Esophagus (tissue), 2 donors: ENCODE results near the gene ANTXRL. TPM values are rescaled to one million over a fixed set of nuclear protein-coding genes. Genes with fewer than 3 reads are reported as not detected.
A peak's percentile ranks its signal among the peaks of the same experiment; 100 is the strongest.
"Not testable (repeated sequence)": the region's sequence is repeated elsewhere in the genome, so short reads cannot be mapped to it uniquely, and the experiment has no call there.

ENCODE experiments used
- H3K27ac ChIP-seq, 2 donors: one replicate each; pipeline ENCODE4 v1.5.1; 2013; ENCODE audit warnings: low read depth in 2 of 2, mild to moderate bottlenecking in 2 of 2, inconsistent platforms in 1 of 2, low read length in 1 of 2, moderate library complexity in 1 of 2
- H3K27me3 ChIP-seq, 2 donors: one replicate each; pipeline ENCODE4 v1.6.1; 2013; ENCODE audit warnings: low read length in 2 of 2, control low read depth in 1 of 2, mild to moderate bottlenecking in 1 of 2; ENCODE audit not compliant: insufficient read depth in 2 of 2, control insufficient read depth in 1 of 2
- H3K36me3 ChIP-seq, 2 donors: one replicate each; pipeline ENCODE4 v1.6.1; 2013; ENCODE audit warnings: low read length in 1 of 2; ENCODE audit not compliant: control insufficient read depth in 2 of 2, insufficient read depth in 2 of 2
- H3K4me1 ChIP-seq, 2 donors: one replicate each; pipeline ENCODE4 v1.6.1; 2013; ENCODE audit warnings: low read length in 1 of 2; ENCODE audit not compliant: control insufficient read depth in 2 of 2, insufficient read depth in 2 of 2
- H3K4me3 ChIP-seq, 2 donors: one replicate each; pipeline ENCODE4 v1.5.1; 2013; ENCODE audit warnings: low read length in 2 of 2, mild to moderate bottlenecking in 2 of 2, low read depth in 1 of 2, moderate library complexity in 1 of 2
- H3K9me3 ChIP-seq, 2 donors: one replicate each; pipeline ENCODE4 v1.6.1; 2013; ENCODE audit warnings: mild to moderate bottlenecking in 2 of 2, low read depth in 1 of 2, low read length in 1 of 2, moderate library complexity in 1 of 2; ENCODE audit not compliant: control insufficient read depth in 2 of 2, insufficient read depth in 1 of 2
- WGBS, 2 donors: extraction: QIAGEN DNeasy Blood & Tissue Kit; methylation state at CpG; one replicate each; pipeline ENCODE4 v1.1.7; 2013; 5-methylcytosine and 5-hydroxymethylcytosine counted together
- polyA plus RNA-seq, 2 donors: library from polyadenylated mRNA; stranded (reverse); fragments of 200-250 nt; gene quantifications; one replicate each; pipeline ENCODE4 v1.2.3, GENCODE V29; 2013
- donor health status: healthy with polysubstance abuse.
- donor health status: Bipolar disorder and iron deficiency.

Gene ANTXRL
- polyA plus RNA-seq, 2 donors = 0.12 TPM; not detected in 1

- no peak overlapping the region for H3K4me3 ChIP-seq
- no peaks in the 10 kb centered on the region for H3K27me3 ChIP-seq
- H3K36me3 ChIP-seq = no peaks in the 10 kb centered on the region
- no peaks in the 10 kb centered on the region for H3K9me3 ChIP-seq
- WGBS, 2 donors = 88 to 89% methylated on average over 8 of the region's 8 CpGs
- peaks cover 3 to 18% of the 10 kb centered on the region in 2 donors for H3K4me1 ChIP-seq
- H3K27ac ChIP-seq = no peak overlapping the region
Observed at GRCh38 chr10:46314071-46314470, 27.3 kb downstream of the ANTXRL start.

DNA sequence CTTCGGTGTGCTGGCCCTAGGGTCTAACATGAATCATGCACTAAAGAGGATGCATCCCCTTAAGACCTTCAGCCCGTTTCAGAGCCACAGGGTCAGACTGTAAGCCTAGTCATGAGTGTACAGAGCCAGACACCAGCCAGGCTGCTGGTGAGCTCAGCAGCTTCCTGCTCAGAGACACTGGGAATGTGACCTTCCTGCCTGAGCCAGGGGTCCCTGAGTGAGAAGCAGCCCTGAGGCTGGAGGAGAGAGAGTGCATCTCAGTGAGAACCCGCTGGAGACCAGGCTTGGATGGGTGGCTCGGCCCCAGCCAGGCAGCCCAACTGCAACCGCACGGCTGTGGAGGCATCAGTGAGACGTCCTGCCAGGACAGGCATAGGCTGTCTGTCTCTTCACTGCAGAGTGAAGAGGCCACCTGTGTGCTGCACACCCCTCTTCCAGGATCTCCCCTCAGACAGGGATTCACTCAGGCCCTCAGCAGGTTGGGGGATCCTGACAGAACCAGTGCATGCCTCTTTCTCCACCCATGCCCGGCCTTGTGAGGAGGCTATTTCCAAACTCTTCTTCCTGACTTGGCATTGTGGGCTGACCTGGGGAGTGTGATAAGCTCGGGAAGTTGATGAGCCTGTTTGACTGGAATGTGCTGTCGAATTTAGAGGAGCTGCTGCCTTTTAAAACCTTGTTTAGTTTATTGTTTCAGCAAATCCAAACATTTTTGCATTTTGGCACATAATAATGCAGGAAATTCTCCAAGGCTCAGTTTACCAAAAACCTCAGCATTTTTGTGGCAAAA is 28.5 kb downstream of the ANTXRL start:
- WGBS, 2 donors = 46 to 50% methylated on average over 10 of the region's 10 CpGs
- not testable (repeated sequence) for H3K36me3 ChIP-seq, H3K27me3 ChIP-seq, H3K9me3 ChIP-seq, H3K4me3 ChIP-seq
- Histone ChIP-seq H3K4me1 (peaks cover 3 to 18% of the 10 kb centered on the region in 2 donors), H3K27ac (peak overlapping the region in 1 of 2 donors; percentile 29)

DNA sequence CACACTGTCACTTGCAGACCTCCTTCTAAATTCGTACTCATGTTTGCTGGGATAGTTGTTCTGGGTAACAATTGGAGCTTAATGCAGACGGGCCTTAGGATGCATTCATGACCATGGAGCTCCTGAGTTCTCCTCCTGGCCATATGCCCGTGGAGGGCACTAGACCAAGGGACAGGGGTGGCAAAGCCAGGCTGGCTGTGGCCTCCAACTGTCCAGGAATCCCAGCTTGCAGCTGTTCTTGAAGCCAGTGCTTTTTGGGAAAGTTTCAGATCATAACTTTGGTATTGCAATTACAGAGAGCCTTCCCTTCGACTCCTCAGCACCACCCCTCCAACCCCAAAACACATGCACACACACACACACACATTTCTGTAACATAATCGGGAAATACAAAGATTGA is 30.6 kb downstream of the ANTXRL start:
- Histone ChIP-seq H3K4me1 (peaks cover 0 to 9% of the 10 kb centered on the region in 2 donors), H3K4me3 (no peak overlapping the region), H3K27ac (no peak overlapping the region), H3K36me3 (no peaks in the 10 kb centered on the region), H3K27me3 (no peaks in the 10 kb centered on the region), H3K9me3 (no peaks in the 10 kb centered on the region)
- WGBS, 2 donors = 68 to 81% methylated on average over 5 of the region's 5 CpGs

GRCh38 chr10:46317889-46318288 is 31.1 kb downstream of the ANTXRL start:
- Histone ChIP-seq H3K4me3 (no peak overlapping the region), H3K36me3 (no peaks in the 10 kb centered on the region), H3K27ac (no peak overlapping the region), H3K9me3 (no peaks in the 10 kb centered on the region), H3K4me1 (peaks cover 0 to 9% of the 10 kb centered on the region in 2 donors), H3K27me3 (no peaks in the 10 kb centered on the region)
- 95 to 97% methylated on average over 2 of the region's 2 CpGs for WGBS, 2 donors

GRCh38 chr10:46318799-46319198 is 32.0 kb downstream of the ANTXRL start:
- WGBS, 2 donors = 73 to 79% methylated on average over 4 of the region's 4 CpGs

GRCh38 chr10:46319389-46319788 is 32.6 kb downstream of the ANTXRL start:
- no peak overlapping the region for H3K27ac ChIP-seq
- no peaks in the 10 kb centered on the region for H3K27me3 ChIP-seq
- H3K9me3 ChIP-seq = no peaks in the 10 kb centered on the region
- H3K36me3 ChIP-seq = no peaks in the 10 kb centered on the region
- H3K4me3 ChIP-seq = no peak overlapping the region
- 81 to 83% methylated on average over 3 of the region's 3 CpGs for WGBS, 2 donors
- peaks cover 0 to 9% of the 10 kb centered on the region in 2 donors for H3K4me1 ChIP-seq

More at GRCh38 chr10:46318799-46319198, 32.0 kb downstream of the ANTXRL start:
- Histone ChIP-seq H3K9me3 (no peaks in the 10 kb centered on the region), H3K36me3 (no peaks in the 10 kb centered on the region), H3K27me3 (no peaks in the 10 kb centered on the region), H3K4me3 (no peak overlapping the region), H3K4me1 (peaks cover 0 to 9% of the 10 kb centered on the region in 2 donors), H3K27ac (no peak overlapping the region)

GRCh38 chr10:46321770-46322169 is 35.0 kb downstream of the ANTXRL start:
- Histone ChIP-seq H3K4me1 (no peaks in the 10 kb centered on the region), H3K36me3 (no peaks in the 10 kb centered on the region), H3K4me3 (no peak overlapping the region), H3K9me3 (no peaks in the 10 kb centered on the region), H3K27me3 (no peaks in the 10 kb centered on the region), H3K27ac (no peak overlapping the region)
- 92 to 95% methylated on average over 4 of the region's 4 CpGs for WGBS, 2 donors

DNA sequence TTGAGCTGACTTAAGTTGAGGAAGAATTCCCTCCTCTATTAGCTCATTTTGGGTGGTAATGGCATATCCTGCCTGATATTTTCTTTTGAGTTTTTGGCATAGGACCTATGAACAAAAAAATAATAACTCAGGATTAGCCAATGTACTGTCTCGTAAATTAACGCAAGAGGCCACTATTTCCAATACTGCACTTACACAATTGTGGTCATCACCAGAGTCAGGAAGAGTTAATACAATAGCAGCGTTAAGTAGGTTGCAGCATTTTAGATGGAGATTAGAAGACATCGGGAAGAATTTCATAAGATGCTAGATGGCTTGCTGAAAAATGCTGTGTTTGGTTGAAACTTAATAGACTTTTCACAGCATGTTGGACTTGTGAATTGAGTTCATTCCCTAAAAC is 36.4 kb downstream of the ANTXRL start:
- Histone ChIP-seq H3K4me1 (no peaks in the 10 kb centered on the region), H3K36me3 (no peaks in the 10 kb centered on the region), H3K4me3 (no peak overlapping the region), H3K27ac (no peak overlapping the region), H3K9me3 (no peaks in the 10 kb centered on the region), H3K27me3 (no peaks in the 10 kb centered on the region)
- WGBS, 2 donors = 90 to 93% methylated on average over 4 of the region's 4 CpGs

DNA sequence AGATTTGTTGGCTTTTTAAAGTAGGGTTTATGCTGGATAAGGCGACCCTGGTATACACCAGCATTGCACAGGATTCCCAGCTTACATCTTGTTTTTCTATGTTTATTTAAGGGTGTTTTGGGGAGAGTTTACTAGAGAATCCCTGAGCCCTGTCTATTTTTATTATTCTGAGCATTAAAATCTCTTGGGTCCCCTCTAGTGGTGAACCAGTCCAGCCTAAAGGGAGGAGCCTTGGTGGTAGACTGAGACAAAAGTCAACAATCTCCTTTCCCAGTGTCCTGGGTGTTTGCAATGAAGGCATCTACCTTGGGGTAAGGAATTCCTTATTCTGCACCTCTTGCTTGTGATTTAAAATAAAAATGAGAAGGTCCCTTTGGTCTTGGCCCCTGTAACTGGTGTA is 38.2 kb downstream of the ANTXRL start:
- H3K36me3 ChIP-seq = no peaks in the 10 kb centered on the region
- WGBS, 2 donors = 90 to 91% methylated on average over 1 of the region's 1 CpG
- no peaks in the 10 kb centered on the region for H3K27me3 ChIP-seq
- no peak overlapping the region for H3K27ac ChIP-seq
- no peaks in the 10 kb centered on the region for H3K4me1 ChIP-seq
- no peaks in the 10 kb centered on the region for H3K9me3 ChIP-seq
- no peak overlapping the region for H3K4me3 ChIP-seq

DNA sequence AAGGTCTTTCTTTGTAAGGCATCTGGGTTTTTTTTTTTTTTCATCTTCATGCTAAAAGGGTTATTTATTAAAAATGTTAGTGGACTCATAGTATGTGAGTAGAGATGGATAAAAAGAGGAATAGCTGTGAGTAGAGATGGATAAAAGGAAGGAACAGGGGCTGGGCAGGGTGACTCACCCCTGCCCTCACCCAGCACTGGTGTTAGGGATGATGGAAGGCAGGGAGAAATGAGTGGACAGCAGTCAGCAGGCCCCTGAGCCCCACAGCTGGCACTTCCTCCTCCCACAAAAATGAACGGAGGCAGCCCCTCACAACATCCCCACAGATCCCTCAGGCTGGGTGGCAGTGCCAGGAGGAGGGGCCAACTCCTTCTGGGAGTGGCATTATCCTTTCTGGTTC is 39.3 kb downstream of the ANTXRL start:
- no peaks in the 10 kb centered on the region for H3K27me3 ChIP-seq
- H3K27ac ChIP-seq = no peak overlapping the region
- H3K9me3 ChIP-seq = no peaks in the 10 kb centered on the region
- H3K4me1 ChIP-seq = no peaks in the 10 kb centered on the region
- 42% methylated on average over 1 of the region's 1 CpG; no CpG with 5 or more reads in 1 of the 2 donors for WGBS, 2 donors
- H3K4me3 ChIP-seq = no peak overlapping the region
- no peaks in the 10 kb centered on the region for H3K36me3 ChIP-seq
